SK-N-SH (cell line): ENCODE data around the gene DGLUCY. TPM values are rescaled to one million over a fixed set of nuclear protein-coding genes. Genes with fewer than 3 reads are reported as not detected.
"Not testable (repeated sequence)": the region's sequence is repeated elsewhere in the genome, so short reads cannot be mapped to it uniquely, and the experiment has no call there.

Experiments used
- CTCF ChIA-PET: fragments of 300-600, 350-600 bp; formaldehyde crosslinking; extraction: SDS; loops from one replicate; lab custom pipeline; 2021; lab: Yijun Ruan, JAX
- POLR2A ChIA-PET: fragments of 350-600 bp; sonication (Branson Sonifier 250); formaldehyde crosslinking; extraction: SDS; loops from one replicate; lab custom pipeline; 2020; ENCODE audit warnings: antibody characterized with exemption, inconsistent platforms; lab: Yijun Ruan, JAX
- DNase-seq: peaks from one replicate; pipeline ENCODE4 v3.0.0; 2012
- H2AFZ ChIP-seq: fragments of 200-600 bp; sonication (generic); 2 replicates; pipeline ENCODE4 v1.8.1; 2016; ENCODE audit warnings: antibody characterized with exemption, mild to moderate bottlenecking, low read depth
- H3F3A ChIP-seq: fragments of 200-600 bp; sonication (generic); replicated peaks from 2 replicates; pipeline ENCODE3; 2016; ENCODE audit warnings: antibody characterized with exemption, mild to moderate bottlenecking; ENCODE audit not compliant: insufficient read depth
- H3K27ac ChIP-seq, 2 experiments: fragments of 200-500 bp in 1 of 2; fragments of 200-600 bp in 1 of 2; sonication (Bioruptor generic) in 1 of 2; sonication (generic), shearing (Covaris generic) in 1 of 2; 2 replicates each; pipeline versions ENCODE4 v1.5.1 to v1.6.1; 2014 to 2016; ENCODE audit warnings: low read depth in 2 of 2, inconsistent platforms in 1 of 2, low read length in 1 of 2, mild to moderate bottlenecking in 1 of 2, mixed read lengths in 1 of 2
- H3K27me3 ChIP-seq: fragments of 200-600 bp; sonication (generic), shearing (Covaris generic); 2 replicates; pipeline ENCODE4 v1.6.1; 2016; ENCODE audit warnings: mixed run types; ENCODE audit not compliant: insufficient read depth
- H3K36me3 ChIP-seq, 2 experiments: fragments of 200-500 bp in 1 of 2; fragments of 200-600 bp in 1 of 2; sonication (Bioruptor generic) in 1 of 2; sonication (generic) in 1 of 2; replicated peaks in 1 of 2; 2 replicates each; pipeline versions ENCODE3 to v1.5.1; 2014 to 2016; ENCODE audit warnings: low read length in 1 of 2, mild to moderate bottlenecking in 1 of 2; ENCODE audit not compliant: insufficient read depth in 2 of 2, control insufficient read depth in 1 of 2
- H3K4me1 ChIP-seq, 2 experiments: fragments of 200-500 bp in 1 of 2; fragments of 200-600 bp in 1 of 2; sonication (Bioruptor generic) in 1 of 2; sonication (generic), shearing (Covaris generic) in 1 of 2; 2 replicates each; pipeline versions ENCODE4 v1.5.1 to v1.6.1; 2014 to 2016; ENCODE audit warnings: low read depth in 1 of 2, low read length in 1 of 2, mixed run types in 1 of 2; ENCODE audit not compliant: insufficient read depth in 2 of 2, control insufficient read depth in 1 of 2
- H3K4me2 ChIP-seq: fragments of 200-600 bp; sonication (generic), shearing (Covaris generic); 2 replicates; pipeline ENCODE4 v1.6.1; 2017; ENCODE audit warnings: mixed run types
- H3K4me3 ChIP-seq, 2 experiments: fragments of 200-500 bp in 1 of 2; fragments of 200-600 bp in 1 of 2; sonication (Bioruptor generic) in 1 of 2; sonication (generic), shearing (Covaris generic) in 1 of 2; 2 replicates each; pipeline versions ENCODE4 v1.5.1 to v1.8.1; 2014 to 2016; ENCODE audit warnings: low read depth in 2 of 2, inconsistent platforms in 1 of 2, low read length in 1 of 2, mild to moderate bottlenecking in 1 of 2, mixed read lengths in 1 of 2, moderate library complexity in 1 of 2
- H3K79me2 ChIP-seq: fragments of 200-600 bp; sonication (generic); 2 replicates; pipeline ENCODE4 v1.8.1; 2017; ENCODE audit warnings: mild to moderate bottlenecking; ENCODE audit not compliant: insufficient read depth
- H3K9ac ChIP-seq: fragments of 200-600 bp; sonication (generic); 2 replicates; pipeline ENCODE4 v1.6.1; 2017; ENCODE audit warnings: mixed run types
- H3K9me2 ChIP-seq: fragments of 200-600 bp; sonication (generic); 2 replicates; pipeline ENCODE4 v1.6.1; 2017; ENCODE audit warnings: mixed run types
- H3K9me3 ChIP-seq: fragments of 200-600 bp; sonication (generic); 2 replicates; pipeline ENCODE4 v1.6.1; 2017; ENCODE audit warnings: mixed run types, mild to moderate bottlenecking, moderate library complexity
- H4K20me1 ChIP-seq: fragments of 200-600 bp; sonication (generic); 2 replicates; pipeline ENCODE4 v1.6.1; 2017; ENCODE audit warnings: mild to moderate bottlenecking, mixed run types; ENCODE audit not compliant: insufficient read depth
- CHD2 ChIP-seq: fragments of 150-350 bp; IDR thresholded peaks from 2 replicates; pipeline ENCODE4 v1.6.1; 2018; ENCODE audit warnings: low read length; ENCODE audit not compliant: partially characterized antibody
- CTCF ChIP-seq: fragments of 200-600 bp; sonication (generic); IDR thresholded peaks from 2 replicates; pipeline ENCODE4 v1.6.1; 2017; ENCODE audit warnings: antibody characterized with exemption, mild to moderate bottlenecking, moderate library complexity
- ELF1 ChIP-seq: IDR thresholded peaks from 2 replicates; pipeline ENCODE4 v1.4.0; 2012
- EP300 ChIP-seq, 2 experiments: IDR thresholded peaks; 2 replicates each; pipeline versions ENCODE4 v1.4.0 to v1.6.1; 2012; ENCODE audit warnings: borderline replicate concordance in 1 of 2, low read depth in 1 of 2, low read length in 1 of 2
- EZH2phosphoT487 ChIP-seq: fragments of 200-600 bp; sonication (generic); IDR thresholded peaks from 2 replicates; pipeline ENCODE4 v1.6.1; 2017; ENCODE audit warnings: low read depth, mixed run types, mild to moderate bottlenecking, antibody characterized with exemption, moderate library complexity, borderline replicate concordance
- FOXM1 ChIP-seq: IDR thresholded peaks from 2 replicates; pipeline ENCODE4 v1.4.0; 2012; ENCODE audit warnings: low read depth, mild to moderate bottlenecking
- GABPA ChIP-seq: IDR thresholded peaks from 2 replicates; pipeline ENCODE4 v1.4.0; 2012; ENCODE audit warnings: low read depth, mild to moderate bottlenecking
- GATA2 ChIP-seq: sonication (generic); formaldehyde crosslinking; IDR thresholded peaks from 2 replicates; pipeline ENCODE4 v1.5.0; 2020; ENCODE audit warnings: mild to moderate bottlenecking, missing genetic modification reagents
- IRF3 ChIP-seq: fragments of 150-350 bp; IDR thresholded peaks from 2 replicates; pipeline ENCODE4 v1.6.1; 2016; ENCODE audit warnings: mild to moderate bottlenecking, low read depth, low read length
- JUND ChIP-seq: IDR thresholded peaks from 2 replicates; pipeline ENCODE4 v1.4.0; 2012
- NRF1 ChIP-seq: IDR thresholded peaks from 2 replicates; pipeline ENCODE4 v1.6.1; 2012; ENCODE audit warnings: low read depth, mild to moderate bottlenecking, low read length
- RAD21 ChIP-seq: IDR thresholded peaks from 2 replicates; pipeline ENCODE4 v1.6.1; 2012; ENCODE audit warnings: mild to moderate bottlenecking, low read length
- RCOR1 ChIP-seq: fragments of 150-350 bp; IDR thresholded peaks from 2 replicates; pipeline ENCODE4 v1.6.1; 2017; ENCODE audit warnings: antibody characterized with exemption, low read length
- RFX5 ChIP-seq: IDR thresholded peaks from 2 replicates; pipeline ENCODE4 v1.6.1; 2012; ENCODE audit warnings: mild to moderate bottlenecking, improper control_type of control experiment, low read length
- RXRA ChIP-seq: IDR thresholded peaks from 2 replicates; pipeline ENCODE4 v1.4.0; 2012; ENCODE audit warnings: low read depth, mild to moderate bottlenecking, borderline replicate concordance
- SMC3 ChIP-seq: IDR thresholded peaks from 2 replicates; pipeline ENCODE4 v1.6.1; 2012; ENCODE audit warnings: low read depth, low read length, improper control_type of control experiment
- ZBTB33 ChIP-seq: IDR thresholded peaks from 2 replicates; pipeline ENCODE4 v1.4.0; 2012; ENCODE audit warnings: low read depth, borderline replicate concordance
- WGBS: methylation state at CpG from one replicate; pipeline ENCODE4 v1.1.6; 2017; ENCODE audit warnings: low lambda C conversion rate; 5-methylcytosine and 5-hydroxymethylcytosine counted together
- polyA plus RNA-seq, 3 experiments: library from polyadenylated mRNA; depleted of rRNA; stranded (reverse); fragments of >200 nt; gene quantifications; 2 replicates each; pipeline ENCODE4 v1.2.3, GENCODE V29; 2012
- TF ChIP-seq, protein P1 (sequence below): fragments of 150-350 bp; IDR thresholded peaks from 2 replicates; pipeline ENCODE4 v1.6.1; 2017; ENCODE audit warnings: antibody characterized with exemption, low read length, low read depth, borderline replicate concordance
- TF ChIP-seq, protein P2 (sequence below): IDR thresholded peaks from 2 replicates; pipeline ENCODE4 v1.4.0; 2012; ENCODE audit warnings: low read depth

The DGLUCY gene
- polyA plus RNA-seq, 1 of the 3 experiments (the other 2 are of a cell fraction), result 17.2 TPM

DNA sequence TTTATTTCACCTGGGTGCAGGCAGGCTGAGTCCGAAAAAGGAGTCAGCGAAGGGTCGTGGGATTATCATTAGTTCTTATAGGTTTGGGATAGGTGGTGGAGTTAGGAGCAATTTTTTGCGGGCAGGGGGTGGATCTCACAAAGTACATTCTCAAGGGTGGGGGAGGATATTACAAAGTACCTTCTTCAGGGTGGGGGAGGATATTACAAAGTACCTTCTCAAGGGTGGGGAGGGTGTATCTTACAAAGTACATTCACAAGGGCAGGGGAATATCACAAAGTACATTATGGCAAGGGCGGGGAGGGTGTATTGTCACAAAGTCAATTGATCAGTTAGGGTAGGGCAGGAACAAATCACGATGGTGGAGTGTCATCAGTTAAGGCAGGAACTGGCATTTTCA is 86.9 kb downstream of the DGLUCY start:
- peaks cover 6 to 17% of the 10 kb centered on the region in 2 experiments for H3K36me3 ChIP-seq
- H3K4me1 ChIP-seq, POLR2A ChIA-PET, H3K79me2 ChIP-seq, H3K9me2 ChIP-seq, H4K20me1 ChIP-seq, DNase-seq, H3K27me3 ChIP-seq, H3K4me3 ChIP-seq, H2AFZ ChIP-seq, H3K4me2 ChIP-seq, H3F3A ChIP-seq, CTCF ChIA-PET, H3K27ac ChIP-seq, H3K9ac ChIP-seq, H3K9me3 ChIP-seq: not testable (repeated sequence)
- WGBS, result 97% methylated on average over 6 of the region's 6 CpGs

DNA sequence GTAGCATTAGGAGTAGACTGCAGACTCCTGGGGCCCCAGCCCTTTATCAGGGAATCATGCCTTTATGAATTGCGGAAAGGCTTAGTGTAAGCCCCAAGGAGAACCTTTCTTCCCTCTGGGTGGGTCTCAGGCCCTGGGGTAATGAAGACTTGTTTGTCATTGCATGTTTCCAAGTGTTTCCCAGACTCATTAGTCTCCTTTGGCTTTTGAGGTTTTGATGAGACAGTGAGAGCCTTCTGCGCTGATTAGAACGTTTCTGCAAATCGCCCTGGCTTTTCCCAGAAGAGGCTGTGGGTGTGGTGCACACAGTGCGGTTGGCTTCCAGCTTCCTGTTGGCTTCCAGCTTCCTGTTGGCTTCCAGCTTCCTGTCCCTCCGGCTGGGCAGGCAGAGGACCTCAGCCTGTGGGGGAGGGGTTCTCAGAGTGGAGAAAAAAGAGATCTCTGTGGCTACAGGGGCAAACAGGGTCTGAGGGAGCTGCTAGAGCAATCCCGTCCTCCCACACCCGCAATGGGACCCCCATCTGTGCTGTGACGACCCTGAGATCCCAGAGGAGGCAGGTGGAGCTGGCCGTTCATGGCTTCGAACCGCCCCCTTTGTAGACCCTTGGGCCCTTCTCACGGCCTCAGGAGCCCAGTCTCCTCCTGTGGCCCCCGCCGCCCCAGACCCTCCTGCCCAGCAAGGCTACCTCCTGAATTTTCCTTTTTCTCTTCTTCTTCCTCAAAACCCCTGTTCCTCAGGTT is 88.5 kb downstream of the DGLUCY start:
- WGBS, result 97% methylated on average over 14 of the region's 15 CpGs
- CTCF ChIA-PET, result no interaction called here
- H3K4me2 ChIP-seq, result no peak overlapping the region
- TF ChIP-seq RCOR1 (no peak), GABPA (no peak), CHD2 (no peak), ZBTB33 (no peak), SMC3 (no peak), GATA2 (CRISPR knock-in tag) (no peak), FOXM1 (no peak), EZH2phosphoT487 (no peak), EP300 (IDR thresholded peaks at IDR 0.05; ENCODE audit: borderline replicate concordance in 1 of 2, low read depth in 1 of 2, low read length in 1 of 2) (no peak), IRF3 (no peak), RAD21 (no peak), JUND (no peak), RXRA (no peak), NRF1 (no peak), RFX5 (no peak), ELF1 (no peak), CTCF (no peak)
- TF ChIP-seq, protein P1, sequence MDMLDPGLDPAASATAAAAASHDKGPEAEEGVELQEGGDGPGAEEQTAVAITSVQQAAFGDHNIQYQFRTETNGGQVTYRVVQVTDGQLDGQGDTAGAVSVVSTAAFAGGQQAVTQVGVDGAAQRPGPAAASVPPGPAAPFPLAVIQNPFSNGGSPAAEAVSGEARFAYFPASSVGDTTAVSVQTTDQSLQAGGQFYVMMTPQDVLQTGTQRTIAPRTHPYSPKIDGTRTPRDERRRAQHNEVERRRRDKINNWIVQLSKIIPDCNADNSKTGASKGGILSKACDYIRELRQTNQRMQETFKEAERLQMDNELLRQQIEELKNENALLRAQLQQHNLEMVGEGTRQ, result no peak
- TF ChIP-seq, protein P2, sequence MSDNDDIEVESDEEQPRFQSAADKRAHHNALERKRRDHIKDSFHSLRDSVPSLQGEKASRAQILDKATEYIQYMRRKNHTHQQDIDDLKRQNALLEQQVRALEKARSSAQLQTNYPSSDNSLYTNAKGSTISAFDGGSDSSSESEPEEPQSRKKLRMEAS, result no peak

More for the DNA sequence above, 88.5 kb downstream of the DGLUCY start:
- DNase-seq, result no peak
- Histone ChIP-seq H3K9ac (no peak overlapping the region), H4K20me1 (no peaks in the 10 kb centered on the region), H3K36me3 (peaks cover 0 to 17% of the 10 kb centered on the region in 2 experiments), H3K4me1 (no peaks in the 10 kb centered on the region), H2AFZ (no peak overlapping the region), H3K9me3 (no peaks in the 10 kb centered on the region), H3K27me3 (no peaks in the 10 kb centered on the region), H3K4me3 (no peak overlapping the region), H3K79me2 (no peaks in the 10 kb centered on the region), H3F3A (no peaks in the 10 kb centered on the region), H3K27ac (no peak overlapping the region), H3K9me2 (no peaks in the 10 kb centered on the region)
- POLR2A ChIA-PET, result no interaction called here
